ENCODE data around the gene ZFAND2A.
"Not testable (repeated sequence)": the region's sequence is repeated elsewhere in the genome, so short reads cannot be mapped to it uniquely, and the experiment has no call there.

Gene ZFAND2A

GRCh38 chr7:1150400-1151002 lies 9.5 kb downstream of the ZFAND2A start:
- DNase-seq: no peak

GRCh38 chr7:1149351-1149794 lies 10.6 kb downstream of the ZFAND2A start:
- no peak for DNase-seq

GRCh38 chr7:1147873-1148272 lies 12.1 kb downstream of the ZFAND2A start:
- DNase-seq: not testable (repeated sequence)

- no peak for DNase-seq
Observed at GRCh38 chr7:1144269-1144771, 15.7 kb downstream of the ZFAND2A start.

- not testable (repeated sequence) for DNase-seq
Observed at GRCh38 chr7:1143031-1143430, 17.0 kb downstream of the ZFAND2A start.

DNA sequence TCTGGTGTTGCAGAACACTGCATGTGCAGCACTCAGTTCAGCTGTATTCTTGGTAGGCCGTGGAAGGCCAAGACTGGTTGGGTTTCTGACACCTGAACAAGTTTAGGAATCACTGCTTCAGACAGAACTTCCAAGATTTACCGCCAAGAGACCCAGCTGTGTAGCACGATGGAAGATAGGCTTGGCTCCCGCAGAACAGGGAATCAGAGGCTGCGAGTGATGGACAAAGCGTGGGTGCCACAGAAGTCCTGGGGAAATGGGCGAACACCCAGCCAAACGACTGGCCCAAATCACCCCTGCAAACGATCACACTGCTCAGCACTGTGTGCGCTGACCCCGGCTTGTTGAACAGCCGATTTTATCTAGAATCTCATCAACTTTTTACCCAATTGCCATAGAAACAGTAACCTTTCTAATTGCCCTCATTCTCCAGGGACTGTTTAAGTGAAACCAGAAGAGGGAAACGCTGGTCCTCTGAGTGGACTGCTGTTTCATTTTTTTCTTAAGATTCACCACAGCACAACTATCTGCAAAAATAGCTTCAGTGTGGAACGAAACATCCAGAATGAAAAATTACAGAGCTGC lies 17.9 kb downstream of the ZFAND2A start:
- DNase-seq: no peak

DNA sequence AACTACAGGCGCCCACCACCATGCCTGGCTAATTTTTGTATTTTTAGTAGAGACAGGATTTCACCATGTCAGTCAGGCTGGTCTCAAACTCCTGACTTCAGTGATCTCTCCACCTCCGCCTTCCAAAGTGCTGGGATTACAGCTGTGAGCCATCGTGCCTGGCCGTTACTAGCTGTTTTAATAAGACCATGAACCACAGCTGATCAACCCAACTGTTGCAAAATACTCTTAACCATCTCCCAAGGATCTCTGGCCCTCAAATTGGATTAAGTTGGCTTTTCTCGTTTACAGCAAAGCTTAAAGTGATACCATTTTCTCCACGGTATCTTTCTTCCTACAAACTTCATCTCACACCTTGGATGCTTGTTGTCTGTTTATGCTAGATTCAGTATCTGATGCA lies 18.3 kb downstream of the ZFAND2A start:
- no peak for DNase-seq

- DNase-seq: no peak
Observed at GRCh38 chr7:1140476-1141104, 19.4 kb downstream of the ZFAND2A start.

DNA sequence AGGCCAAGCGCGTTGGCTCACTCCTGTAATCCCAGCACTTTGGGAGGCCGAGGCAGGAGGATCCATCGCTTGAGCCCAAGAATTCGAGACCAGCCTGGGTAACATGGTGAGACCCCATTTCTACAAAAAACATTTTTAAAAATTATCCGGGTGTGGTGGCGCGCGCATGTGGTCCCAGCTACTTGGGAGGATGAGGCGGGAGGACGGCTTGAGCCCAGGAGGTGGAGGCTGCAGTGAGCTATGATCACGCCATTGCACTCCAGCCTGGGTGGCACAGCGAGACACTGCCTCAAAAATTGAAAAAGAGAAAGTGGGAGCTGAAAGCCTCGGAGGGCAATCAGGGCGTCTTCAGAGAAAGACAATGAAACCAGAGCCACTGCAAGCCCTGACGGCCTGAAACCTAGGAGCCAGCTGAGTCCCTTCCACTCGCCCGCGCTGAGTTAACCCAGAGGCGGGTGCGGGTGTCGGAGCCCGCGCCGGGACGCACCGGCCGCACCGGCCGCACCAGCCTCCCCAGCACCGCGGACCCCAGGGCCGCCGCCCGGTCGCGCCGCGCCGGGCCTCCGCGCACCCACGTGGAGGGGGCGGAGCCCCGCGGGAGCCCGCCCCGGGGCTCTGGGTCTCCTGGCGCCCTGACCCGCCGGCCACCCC lies 22.4 kb downstream of the ZFAND2A start:
- DNase-seq: no peak

DNA sequence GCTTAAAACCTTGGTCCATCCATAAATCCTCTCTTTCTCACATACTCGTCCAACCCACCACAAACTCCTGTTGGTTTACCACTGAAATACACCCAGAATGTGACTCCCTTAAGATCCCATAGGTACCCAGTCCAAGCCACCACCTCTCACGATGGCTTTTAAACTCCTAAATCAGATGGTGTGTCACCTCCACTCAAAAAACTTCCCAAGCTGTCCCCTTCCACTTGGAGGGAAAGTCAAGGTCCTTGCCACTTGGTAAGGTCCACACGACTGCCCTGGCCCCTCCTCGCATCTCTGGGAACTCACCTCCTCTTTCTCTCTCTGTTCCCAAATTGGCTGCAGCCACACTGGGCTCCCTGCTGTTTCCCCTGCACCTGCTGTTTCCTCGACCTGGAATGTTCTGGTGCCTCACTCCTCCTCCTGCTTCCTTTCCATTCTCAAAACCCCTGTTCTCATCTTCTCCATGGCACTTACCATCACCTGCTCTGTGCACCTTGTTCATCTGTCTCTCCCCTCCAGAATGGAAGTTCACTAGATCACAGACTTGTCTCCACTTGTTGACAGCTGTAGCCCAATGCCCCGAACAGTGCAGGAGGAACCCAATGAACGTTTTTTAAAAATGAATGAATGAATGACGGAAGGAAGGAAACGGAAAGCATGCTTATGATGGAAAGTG lies 23.0 kb downstream of the ZFAND2A start:
- no peak for DNase-seq

DNA sequence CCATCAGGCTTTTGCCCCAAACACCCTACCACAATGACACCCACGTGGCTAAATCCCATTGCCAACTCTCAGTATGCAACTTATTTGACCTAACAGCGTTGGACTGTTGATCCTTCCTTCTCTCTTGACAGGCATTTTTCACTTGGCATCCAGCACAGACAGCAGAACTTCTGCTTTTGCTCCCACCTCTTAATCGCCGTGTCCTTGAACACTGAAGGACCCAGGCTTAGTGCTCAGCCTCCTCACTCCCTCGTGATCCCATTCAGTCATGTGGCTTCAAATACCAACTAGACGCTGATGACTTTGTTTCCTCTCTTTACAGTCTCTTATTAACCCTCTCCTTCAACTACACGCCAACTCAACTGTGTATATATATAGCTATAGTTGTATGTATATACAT lies 25.0 kb downstream of the ZFAND2A start:
- no peak for DNase-seq

DNA sequence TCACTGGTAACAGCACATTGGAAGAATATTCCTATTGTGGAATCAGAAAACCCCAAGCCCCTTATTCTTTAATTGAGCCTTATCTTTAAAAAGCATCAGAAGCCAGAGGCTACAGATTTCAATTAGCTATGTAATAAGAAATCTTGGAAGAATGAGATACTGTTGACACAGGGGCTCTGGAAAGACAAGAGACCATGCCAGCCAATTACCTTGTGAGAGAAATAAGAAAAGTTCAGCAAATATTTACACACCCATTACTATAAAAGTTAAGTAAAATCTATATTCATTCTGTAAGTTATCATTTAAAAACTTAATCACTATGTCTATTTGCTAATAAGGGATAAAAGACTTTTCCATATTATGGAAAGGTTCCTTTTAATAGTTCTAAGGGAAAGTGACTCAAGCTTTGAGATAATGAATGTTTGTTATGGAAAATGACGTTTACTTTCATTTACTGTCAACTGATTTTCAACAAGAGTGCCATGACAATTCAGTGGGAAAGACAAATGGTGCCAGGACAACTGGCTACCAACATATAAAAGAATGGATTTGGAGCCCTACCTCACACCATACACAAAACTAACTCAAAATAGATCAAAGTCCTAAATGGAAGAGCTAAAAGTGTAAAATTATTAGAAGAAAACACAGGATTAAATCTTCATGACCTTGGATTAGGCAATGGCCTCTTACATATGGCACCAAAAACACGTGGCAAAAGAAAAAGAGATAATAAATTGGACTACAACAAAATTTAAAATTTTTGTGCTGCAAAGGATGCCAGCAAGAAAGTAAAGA lies 28.3 kb downstream of the ZFAND2A start:
- DNase-seq: no peak

DNA sequence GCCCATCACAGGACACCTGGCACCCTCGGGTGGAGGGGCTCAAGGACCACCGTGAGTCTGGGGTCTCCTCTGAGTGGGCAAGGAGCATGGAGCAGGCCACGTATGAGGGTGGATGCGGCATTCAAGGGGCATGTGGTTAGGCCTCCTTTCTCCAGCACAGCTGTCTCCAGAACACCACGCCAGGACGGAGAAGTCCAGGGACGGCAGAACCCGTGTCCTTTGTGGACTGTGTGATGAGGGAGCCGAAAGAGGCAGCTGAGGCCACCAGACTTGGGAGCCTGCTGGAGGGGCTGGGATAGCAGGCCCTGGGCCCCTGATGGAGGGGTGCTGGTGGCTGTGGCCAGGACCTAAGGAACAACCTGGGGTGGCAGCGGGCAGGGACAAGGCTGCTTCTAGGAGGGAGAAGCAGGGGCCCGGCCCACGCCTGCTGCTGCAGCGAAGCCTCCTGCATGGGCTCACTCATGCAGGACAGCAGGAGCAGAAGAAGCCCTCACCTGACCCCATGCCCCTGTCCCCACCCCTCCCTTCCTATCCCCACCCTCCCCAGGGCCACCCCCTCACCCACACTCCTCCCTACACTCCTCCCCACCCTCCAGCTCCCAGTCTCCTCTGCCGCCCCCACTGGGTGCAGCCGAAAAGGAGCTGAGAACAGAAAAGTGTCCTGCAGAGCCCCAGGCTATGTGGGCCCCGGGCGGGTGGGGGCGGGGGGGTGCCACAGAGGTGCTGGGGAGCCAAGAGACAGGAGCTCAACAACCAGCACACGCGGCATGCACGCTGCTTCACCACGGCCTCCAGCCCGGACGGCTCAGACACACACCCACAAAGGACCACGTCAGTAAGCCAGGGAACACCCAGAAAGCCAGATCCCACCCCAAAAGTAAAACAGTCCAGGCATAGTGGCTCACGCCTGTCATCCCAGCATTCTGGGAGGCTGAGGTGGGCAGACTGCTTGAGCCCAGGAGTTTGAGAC lies 29.7 kb downstream of the ZFAND2A start:
- DNase-seq: no peak

DNA sequence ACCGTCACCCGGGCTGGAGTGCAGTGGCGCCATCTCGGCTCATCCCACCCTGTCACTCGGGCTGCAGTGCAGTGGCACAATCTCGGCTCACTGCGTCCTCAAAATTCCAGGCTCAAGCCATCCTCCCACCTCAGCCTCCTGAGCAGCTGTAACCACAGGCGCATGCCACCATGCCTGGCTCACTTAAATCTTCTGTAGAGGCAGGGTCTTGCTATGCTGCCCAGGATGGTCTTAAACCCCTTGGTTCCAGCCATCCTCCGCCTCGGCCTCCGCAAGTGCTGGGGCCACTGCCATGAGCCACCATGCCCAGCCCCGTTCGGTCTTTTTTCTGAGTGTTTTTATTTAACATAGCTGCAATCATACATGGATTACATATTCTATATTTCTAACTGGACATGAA lies 30.6 kb downstream of the ZFAND2A start:
- DNase-seq: no peak

GRCh38 chr7:1127001-1127400 lies 33.0 kb downstream of the ZFAND2A start:
- no peak for DNase-seq

DNA sequence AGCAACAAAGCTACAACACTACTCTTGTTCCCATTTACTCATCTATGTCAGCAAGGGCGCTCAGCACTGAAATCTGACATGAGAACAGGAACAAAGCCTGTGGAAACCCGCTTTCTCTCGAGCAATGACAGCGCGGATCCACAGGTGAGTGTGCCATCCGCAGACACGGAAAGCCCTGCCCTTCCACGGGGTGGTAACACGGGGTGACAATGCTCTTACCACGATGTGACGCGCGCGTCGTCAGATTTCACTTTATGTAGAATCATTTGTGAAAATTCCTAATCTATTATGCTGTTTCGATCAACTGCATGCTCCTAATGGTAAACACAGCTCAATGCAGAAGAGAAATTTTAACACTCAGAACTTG lies 34.4 kb downstream of the ZFAND2A start:
- DNase-seq: no peak

DNA sequence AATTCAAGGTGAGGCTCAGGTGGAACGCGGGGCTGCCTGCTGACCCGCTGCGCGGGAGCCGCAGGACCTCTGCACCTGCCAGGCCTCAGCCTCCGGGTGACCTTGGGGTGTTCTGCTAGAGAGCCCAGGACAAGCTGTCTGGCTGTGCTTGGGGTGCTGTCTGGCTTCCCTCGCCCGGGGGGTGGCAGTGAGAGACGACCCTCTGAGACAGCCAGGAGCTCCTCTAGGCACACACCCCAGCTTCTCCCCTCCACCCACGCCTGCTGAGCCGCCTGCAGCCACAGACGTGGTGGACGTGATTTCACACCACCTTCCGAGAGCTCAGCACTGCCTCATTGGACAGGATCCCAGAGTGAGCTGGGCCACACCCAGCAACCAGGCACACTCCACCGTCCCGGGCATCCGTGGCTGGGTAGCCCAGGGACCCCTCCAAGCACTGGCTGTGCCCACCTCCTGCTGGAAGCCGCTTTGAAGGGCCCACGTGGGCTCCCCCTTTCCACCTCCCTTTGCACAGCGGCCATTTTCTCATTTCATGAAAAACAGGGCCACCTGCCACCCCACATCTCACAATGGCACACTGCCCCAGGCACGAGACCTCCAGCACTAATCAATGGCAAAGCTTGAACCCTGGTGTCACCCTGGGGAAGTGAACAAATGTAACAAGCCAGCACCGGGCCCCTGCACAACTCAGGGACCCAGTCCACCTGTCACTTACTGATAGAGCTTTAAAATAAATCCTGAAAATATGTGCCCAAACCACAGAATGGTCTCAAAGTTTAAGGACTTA lies 35.0 kb downstream of the ZFAND2A start:
- no peak for DNase-seq

DNA sequence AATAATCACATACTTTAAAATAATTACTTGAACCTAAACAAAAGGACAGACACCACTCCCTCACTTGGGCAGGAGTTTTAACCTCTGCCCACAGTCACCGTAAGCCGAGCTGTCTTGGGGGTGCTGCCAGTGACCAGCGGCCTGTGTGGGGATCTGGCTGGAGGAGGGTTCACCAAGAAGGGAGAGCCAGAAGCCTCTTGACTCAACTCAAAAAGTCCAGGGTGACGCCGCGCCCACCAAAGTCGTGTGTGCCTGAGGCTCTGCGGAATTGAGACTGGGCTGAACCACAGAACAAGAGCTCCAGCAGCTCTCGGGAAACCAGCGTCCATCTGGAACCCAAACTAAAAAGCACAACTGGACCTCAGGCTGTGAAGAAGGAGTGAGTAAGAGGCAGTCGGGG lies 35.8 kb downstream of the ZFAND2A start:
- DNase-seq: no peak

GRCh38 chr7:1123715-1124114 lies 36.3 kb downstream of the ZFAND2A start:
- DNase-seq: no peak

DNA sequence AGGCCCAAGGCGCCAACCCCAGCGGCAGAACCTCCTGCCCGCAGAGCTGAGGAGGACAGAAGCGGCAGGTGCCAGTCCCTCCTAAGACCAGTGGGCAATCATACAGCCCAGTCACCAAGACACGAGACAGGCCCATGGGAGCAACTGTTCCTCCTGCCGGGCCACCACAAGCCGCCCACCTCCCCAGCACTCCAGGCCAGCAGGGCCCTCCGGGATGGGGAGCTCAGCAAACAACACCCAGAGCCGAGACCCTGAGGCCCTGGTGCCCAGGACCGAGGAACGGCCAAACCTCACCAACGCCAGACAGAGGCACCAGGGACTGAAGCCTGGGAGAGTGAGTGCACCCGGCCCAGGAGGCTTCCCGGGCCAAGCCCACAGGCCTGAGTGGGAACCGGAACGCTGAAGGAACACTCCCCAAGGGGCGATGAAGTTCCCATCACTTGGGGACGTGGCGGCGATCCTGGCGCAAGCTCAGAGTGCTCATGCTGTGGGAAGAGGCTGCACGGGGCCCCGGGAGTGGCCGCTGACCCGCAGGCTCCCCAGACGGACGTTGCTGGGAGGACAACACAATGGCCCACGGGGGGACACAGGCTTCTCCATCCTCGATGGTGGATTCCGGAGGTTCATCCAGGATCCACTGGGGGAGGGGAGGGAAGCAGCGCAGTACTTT lies 37.0 kb downstream of the ZFAND2A start:
- no peak for DNase-seq
